ENCODE results near the gene CNOT3. TPM values are rescaled to one million over a fixed set of nuclear protein-coding genes. Genes with fewer than 3 reads are reported as not detected.

Gene CNOT3
- total and polyA plus RNA-seq, 5 experiments from 2014 or later: 6.6 to 71.4 (median 14.5) TPM

- H3K27ac Mint-ChIP-seq: peak overlapping the region in 6 of 10 donors; percentile 15 to 55 (median 38)
- H3K36me3 Mint-ChIP-seq: peaks cover 0 to 48% (median 5%) of the 10 kb centered on the region in 3 donors
- ATAC-seq (no peak), DNase-seq (no peak)
- POLR2A ChIA-PET: interaction anchor here (1.5 to 4.7 kb wide), 2 partner anchors 10 to 32 kb away, joined by 4 to 52 read pairs; partner anchors contain the start of genes PRPF31 and TFPT
- H3K4me3 Mint-ChIP-seq: peak overlapping the region in 5 of 10 donors; percentile 8 to 70 (median 30)
- no peaks in the 10 kb centered on the region for H3K27me3 Mint-ChIP-seq
- no peaks in the 10 kb centered on the region for H3K9me3 Mint-ChIP-seq
- H3K4me1 Mint-ChIP-seq: peaks cover 18 to 45% (median 30%) of the 10 kb centered on the region in 4 donors
Observed at GRCh38 chr19:54104998-54105715, 32.4 kb upstream of the CNOT3 start.

- Mint-ChIP-seq H3K27me3 (no peaks in the 10 kb centered on the region), H3K36me3 (peaks cover 0 to 54% (median 7%) of the 10 kb centered on the region in 3 donors), H3K27ac (peak overlapping the region in 4 of 10 donors; percentile 15 to 53 (median 38)), H3K4me1 (peaks cover 22 to 49% (median 30%) of the 10 kb centered on the region in 4 donors), H3K9me3 (no peaks in the 10 kb centered on the region), H3K4me3 (peak overlapping the region in 3 of 10 donors; percentile 36 to 56 (median 43))
- ATAC-seq: no peak
- POLR2A ChIA-PET: interaction anchor here (1.2 to 1.5 kb wide), 2 partner anchors 9 to 31 kb away, joined by 4 to 7 read pairs; no protein-coding TSS in a partner anchor
- no peak for DNase-seq
Observed at GRCh38 chr19:54105796-54106195, 31.8 kb upstream of the CNOT3 start.

GRCh38 chr19:54106716-54107115 lies 30.8 kb upstream of the CNOT3 start:
- DNase-seq (no peak), ATAC-seq (no peak)
- POLR2A ChIA-PET: interaction anchor here (1.2 kb wide), 2 partner anchors 8 to 9 kb away, joined by 4 to 7 read pairs; partner anchors contain the start of genes PRPF31 and TFPT
- Mint-ChIP-seq H3K4me3 (peak overlapping the region in 3 of 10 donors; percentile 31 to 43 (median 39)), H3K27ac (no peak overlapping the region), H3K4me1 (peaks cover 24 to 49% (median 28%) of the 10 kb centered on the region in 4 donors), H3K27me3 (no peaks in the 10 kb centered on the region), H3K36me3 (peaks cover 0 to 57% (median 9%) of the 10 kb centered on the region in 3 donors), H3K9me3 (no peaks in the 10 kb centered on the region)

DNA sequence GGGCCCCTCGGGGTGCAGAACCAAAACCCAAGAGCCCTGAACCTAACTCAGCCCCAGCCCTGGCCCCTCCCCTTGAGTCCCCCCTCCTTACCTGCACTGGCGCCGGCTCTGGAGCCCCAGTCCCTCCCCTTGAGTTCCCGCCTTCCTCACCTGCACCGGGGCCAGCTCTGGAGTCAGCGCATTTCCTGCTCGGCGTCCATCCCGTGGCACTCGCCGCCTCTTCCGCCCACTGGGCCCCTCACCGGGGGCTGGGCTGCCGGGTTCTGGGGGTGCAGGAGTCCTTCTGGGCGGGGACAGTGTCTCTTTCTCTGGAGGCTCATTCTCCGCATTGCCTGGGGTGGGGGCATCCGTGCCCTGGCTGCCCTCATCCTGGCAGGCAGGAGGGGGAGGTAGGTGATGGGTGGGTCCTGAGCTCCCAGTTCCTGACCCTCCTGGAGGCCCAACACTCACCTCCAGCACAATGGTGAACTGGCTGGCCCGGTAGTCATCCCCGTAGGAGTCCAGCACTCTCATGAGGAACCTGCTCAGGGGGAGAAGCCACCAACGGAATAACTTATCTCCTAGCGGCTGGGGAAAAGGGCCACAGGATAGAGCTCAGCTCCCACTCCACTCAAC lies 29.6 kb upstream of the CNOT3 start:
- Mint-ChIP-seq H3K27ac (peak overlapping the region in 2 of 10 donors; percentile 1 to 21), H3K36me3 (peaks cover 0 to 61% (median 9%) of the 10 kb centered on the region in 3 donors), H3K4me3 (no peak overlapping the region), H3K4me1 (peaks cover 18 to 40% (median 21%) of the 10 kb centered on the region in 4 donors), H3K9me3 (no peaks in the 10 kb centered on the region), H3K27me3 (no peaks in the 10 kb centered on the region)
- ATAC-seq (no peak), DNase-seq (no peak)
- POLR2A ChIA-PET: interaction anchor here (1.2 kb wide), 1 partner anchor 8 kb away, joined by 4 read pairs; the partner anchor contains the start of genes PRPF31 and TFPT

GRCh38 chr19:54108496-54108895 lies 29.1 kb upstream of the CNOT3 start:
- H3K9me3 Mint-ChIP-seq: no peaks in the 10 kb centered on the region
- ATAC-seq (no peak), DNase-seq (no peak)
- no peak overlapping the region for H3K27ac Mint-ChIP-seq
- POLR2A ChIA-PET: no interaction called here
- H3K4me1 Mint-ChIP-seq: peaks cover 15 to 40% (median 18%) of the 10 kb centered on the region in 4 donors
- no peak overlapping the region for H3K4me3 Mint-ChIP-seq
- H3K27me3 Mint-ChIP-seq: no peaks in the 10 kb centered on the region
- H3K36me3 Mint-ChIP-seq: peaks cover 0 to 61% (median 9%) of the 10 kb centered on the region in 3 donors

DNA sequence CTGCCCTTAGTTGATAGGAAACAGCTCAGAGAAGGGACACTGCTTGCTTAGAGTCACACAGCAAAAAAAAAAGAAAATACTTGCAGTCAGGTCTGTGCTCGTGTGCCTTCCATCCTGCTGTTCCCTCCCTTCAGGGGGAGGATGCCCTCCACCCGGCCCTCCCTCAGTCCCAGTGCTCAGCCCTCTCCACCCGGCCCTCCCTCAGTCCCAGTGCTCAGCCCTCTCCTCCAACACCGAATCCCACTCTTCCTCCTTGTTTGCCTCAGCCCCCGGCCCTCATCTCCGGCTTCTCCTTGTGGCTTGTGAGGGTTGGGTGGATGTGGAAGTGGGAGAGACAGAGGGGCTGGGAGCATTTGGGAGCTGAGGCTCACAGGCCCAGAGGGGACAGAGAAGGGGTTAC lies 27.9 kb upstream of the CNOT3 start:
- Mint-ChIP-seq H3K9me3 (no peaks in the 10 kb centered on the region), H3K27me3 (no peaks in the 10 kb centered on the region), H3K4me1 (peaks cover 17 to 42% (median 22%) of the 10 kb centered on the region in 4 donors), H3K27ac (no peak overlapping the region), H3K36me3 (peaks cover 0 to 61% (median 9%) of the 10 kb centered on the region in 3 donors), H3K4me3 (no peak overlapping the region)
- ATAC-seq (no peak), DNase-seq (no peak)
- POLR2A ChIA-PET: no interaction called here

- Mint-ChIP-seq H3K9me3 (no peaks in the 10 kb centered on the region), H3K27me3 (peaks cover 0 to 4% (median 0%) of the 10 kb centered on the region in 5 donors), H3K4me1 (peaks cover 18 to 55% (median 36%) of the 10 kb centered on the region in 4 donors), H3K27ac (peak overlapping the region; percentile 89 to 99 (median 95)), H3K4me3 (peak overlapping the region; percentile 87 to 98 (median 93)), H3K36me3 (peaks cover 0 to 41% (median 5%) of the 10 kb centered on the region in 3 donors)
- peak; percentile 41 to 47 for ATAC-seq
- POLR2A ChIA-PET: interaction anchor here (1.3 to 4.1 kb wide), 11 partner anchors 8 to 349 kb away, joined by 3 to 86 read pairs (median 10); partner anchors contain the start of genes CNOT3, LENG1, LENG8 and LENG9
- peak in 9 of 10 donors; percentile 23 to 77 (median 46) for DNase-seq
Observed at GRCh38 chr19:54114340-54115108, 23.0 kb upstream of the CNOT3 start.

GRCh38 chr19:54115109-54116063 lies 22.2 kb upstream of the CNOT3 start, which contains the start of the genes PRPF31 and TFPT:
PRPF31 (plus strand) TSS chr19:54115754; CDS start chr19:54118279, 2,525 bp downstream.
TFPT (minus strand) TSS chr19:54115657; CDS start chr19:54115269, 388 bp downstream.
- H3K27me3 Mint-ChIP-seq: peaks cover 0 to 4% (median 0%) of the 10 kb centered on the region in 5 donors
- peak within 1 kb of the TSS; percentile 87 to 98 (median 93) for H3K4me3 Mint-ChIP-seq
- peak; percentile 87 to 89 for ATAC-seq
- H3K36me3 Mint-ChIP-seq: peaks cover 0 to 40% (median 8%) of the 10 kb centered on the region in 3 donors
- peak within 1 kb of the TSS; percentile 89 to 99 (median 95) for H3K27ac Mint-ChIP-seq
- POLR2A ChIA-PET: interaction anchor here (0.6 to 4.1 kb wide), 19 partner anchors 8 to 1013 kb away, joined by 3 to 86 read pairs (median 4); partner anchors contain the start of genes CNOT3, LENG1, LENG8 and LENG9
- peak; percentile 79 to 100 (median 96) for DNase-seq
- peaks cover 16 to 50% (median 36%) of the 10 kb centered on the region in 4 donors for H3K4me1 Mint-ChIP-seq
- H3K9me3 Mint-ChIP-seq: no peaks in the 10 kb centered on the region

DNA sequence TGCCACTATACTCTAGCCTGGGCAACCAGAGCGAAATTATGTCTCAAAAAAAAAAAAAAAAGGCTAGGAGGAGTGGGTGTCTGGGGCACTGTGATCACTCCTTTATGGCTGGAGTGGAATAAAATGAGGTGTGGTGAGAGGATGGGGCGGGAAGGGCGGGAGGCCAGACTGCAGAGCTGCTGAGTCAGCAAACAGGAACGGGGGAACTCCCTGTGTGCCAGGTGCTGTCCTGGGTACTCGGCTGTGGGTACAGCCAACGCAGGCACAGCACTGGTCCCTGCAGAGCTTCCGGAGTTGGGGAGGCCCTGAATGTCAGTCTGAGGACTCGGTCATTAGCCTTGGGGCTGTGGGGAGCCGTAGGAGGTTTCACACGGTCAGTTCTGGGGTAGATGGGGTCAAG lies 16.3 kb upstream of the CNOT3 start:
- Mint-ChIP-seq H3K9me3 (no peaks in the 10 kb centered on the region), H3K27me3 (no peaks in the 10 kb centered on the region), H3K4me1 (peaks cover 6 to 21% (median 12%) of the 10 kb centered on the region in 4 donors), H3K4me3 (no peak overlapping the region), H3K27ac (no peak overlapping the region), H3K36me3 (peaks cover 0 to 71% (median 7%) of the 10 kb centered on the region in 3 donors)
- DNase-seq (no peak), ATAC-seq (no peak)
- POLR2A ChIA-PET: interaction anchor here (1.2 kb wide), 1 partner anchor 16 kb away, joined by 5 read pairs; the partner anchor contains the start of gene CNOT3

- Mint-ChIP-seq H3K27me3 (no peaks in the 10 kb centered on the region), H3K9me3 (no peaks in the 10 kb centered on the region), H3K4me3 (no peak overlapping the region), H3K4me1 (peaks cover 0 to 2% (median under 1%) of the 10 kb centered on the region in 4 donors), H3K36me3 (peaks cover 0 to 73% (median 9%) of the 10 kb centered on the region in 3 donors), H3K27ac (no peak overlapping the region)
- POLR2A ChIA-PET: interaction anchor here (2.2 to 2.6 kb wide), 2 partner anchors 9 to 13 kb away, joined by 5 to 16 read pairs; partner anchors contain the start of genes CNOT3, PRPF31 and TFPT
- ATAC-seq: no peak
- DNase-seq: no peak
Observed at GRCh38 chr19:54123682-54124081, 13.9 kb upstream of the CNOT3 start.

DNA sequence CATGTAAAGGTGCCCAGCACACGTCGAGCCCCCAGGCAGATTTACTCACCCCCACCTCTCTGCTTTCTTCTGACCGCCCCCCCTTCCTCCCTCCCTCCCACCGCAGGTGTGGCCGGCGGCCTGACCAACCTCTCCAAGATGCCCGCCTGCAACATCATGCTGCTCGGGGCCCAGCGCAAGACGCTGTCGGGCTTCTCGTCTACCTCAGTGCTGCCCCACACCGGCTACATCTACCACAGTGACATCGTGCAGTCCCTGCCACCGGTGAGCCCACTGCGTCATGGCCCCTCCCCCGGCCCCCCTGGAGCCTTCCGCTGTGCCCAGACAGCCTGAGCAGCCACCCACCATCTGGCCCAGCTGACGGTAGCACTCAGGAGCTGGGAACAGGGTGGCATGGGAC lies 13.2 kb upstream of the CNOT3 start:
- POLR2A ChIA-PET: interaction anchor here (2.2 to 2.6 kb wide), 2 partner anchors 9 to 13 kb away, joined by 5 to 16 read pairs; partner anchors contain the start of genes CNOT3, PRPF31 and TFPT
- no peaks in the 10 kb centered on the region for H3K9me3 Mint-ChIP-seq
- peaks cover 0 to 70% (median 9%) of the 10 kb centered on the region in 3 donors for H3K36me3 Mint-ChIP-seq
- no peaks in the 10 kb centered on the region for H3K27me3 Mint-ChIP-seq
- DNase-seq (no peak), ATAC-seq (no peak)
- peaks cover 0 to 2% (median under 1%) of the 10 kb centered on the region in 4 donors for H3K4me1 Mint-ChIP-seq
- no peak overlapping the region for H3K27ac Mint-ChIP-seq
- H3K4me3 Mint-ChIP-seq: no peak overlapping the region
